SH-SY5Y (cell line): ENCODE measurements around the gene PCNX2.

Experiments used
- GATA2 ChIP-seq: IDR thresholded peaks from 2 replicates; pipeline ENCODE4 v1.6.1; 2011; ENCODE audit warnings: mild to moderate bottlenecking, low read depth, low read length
- GATA3 ChIP-seq: IDR thresholded peaks from 2 replicates; pipeline ENCODE4 v1.6.1; 2011; ENCODE audit warnings: low read depth, mild to moderate bottlenecking, low read length, moderate library complexity

- TF ChIP-seq GATA2 (no peak), GATA3 (no peak)
Observed at GRCh38 chr1:233005156-233005555, 290.4 kb downstream of the PCNX2 start.
